ENCODE measurements around the gene TLK1.

GRCh38 chr2:171201767-171202166, 41.1 kb upstream of the TLK1 start:
- no peak for TF ChIP-seq ZNF70 (CRISPR knock-in tag; IDR thresholded peaks at IDR 0.05)
- TF ChIP-seq TSHZ2 (CRISPR knock-in tag; IDR thresholded peaks at IDR 0.05), result no peak
- TF ChIP-seq CREB5 (CRISPR knock-in tag; IDR thresholded peaks at IDR 0.05; ENCODE audit: low read depth), result no peak
- TF ChIP-seq TOX (CRISPR knock-in tag; IDR thresholded peaks at IDR 0.05; ENCODE audit: borderline replicate concordance), result no peak
- TF ChIP-seq ARNTL (CRISPR knock-in tag; IDR thresholded peaks at IDR 0.05; ENCODE audit: borderline replicate concordance, low read depth), result no peak
- no peak for TF ChIP-seq RARB (CRISPR knock-in tag; IDR thresholded peaks at IDR 0.05)
